HEK293 (cell line): ENCODE results near the gene UVSSA.

Experiments
- PRDM1 ChIP-seq: fragments of 450-650 bp; formaldehyde crosslinking; IDR thresholded peaks from 2 replicates; pipeline ENCODE4; 2016; ENCODE audit warnings: missing biosample characterization, missing genetic modification characterization
- PRDM10 ChIP-seq: fragments of 450-650 bp; formaldehyde crosslinking; IDR thresholded peaks from 2 replicates; pipeline ENCODE4 v1.5.1; 2016; ENCODE audit warnings: missing biosample characterization, missing genetic modification characterization
- ZBTB20 ChIP-seq: fragments of 450-650 bp; formaldehyde crosslinking; IDR thresholded peaks from 2 replicates; pipeline ENCODE4 v1.5.1; 2016; ENCODE audit warnings: missing biosample characterization, missing genetic modification characterization

GRCh38 chr4:1300466-1301455 lies 46.2 kb upstream of the UVSSA start:
- TF ChIP-seq ZBTB20 (tag by site-specific recombination) (no peak), PRDM1 (tag by site-specific recombination) (no peak), PRDM10 (tag by site-specific recombination) (no peak)
